T-helper 2 cell treated with Interferon-gamma antibody and Interleukin-4, amounts not matched to agents 5 μg/mL and 100 μg/mL, for 36 hours (primary cell): Measurements from ENCODE around the gene NEK10.

Experiments used
- DNase-seq: peaks from one replicate; pipeline ENCODE4 v3.0.0; 2021; ENCODE audit warnings: low spot score
- H3K27ac Mint-ChIP-seq: one replicate; pipeline ENCODE4 v1.8.0; 2021; ENCODE audit warnings: mild to moderate bottlenecking, mixed read lengths
- H3K27me3 Mint-ChIP-seq: one replicate; pipeline ENCODE4 v1.8.0; 2021; ENCODE audit warnings: low read depth, mixed read lengths
- H3K36me3 Mint-ChIP-seq: one replicate; pipeline ENCODE4 v1.8.0; 2021; ENCODE audit warnings: low read depth, mixed read lengths
- H3K4me1 Mint-ChIP-seq: one replicate; pipeline ENCODE4 v1.8.0; 2021; ENCODE audit warnings: low read depth, mixed read lengths
- H3K4me3 Mint-ChIP-seq: one replicate; pipeline ENCODE4 v1.8.0; 2022; ENCODE audit warnings: mild to moderate bottlenecking, moderate library complexity, mixed read lengths
- H3K9me3 Mint-ChIP-seq: one replicate; pipeline ENCODE4 v1.8.0; 2021; ENCODE audit warnings: mixed read lengths

NEK10 gene

GRCh38 chr3:27072810-27073651 lies 296.2 kb downstream of the NEK10 start:
- H3K27ac Mint-ChIP-seq = no peak overlapping the region
- no peaks in the 10 kb centered on the region for H3K36me3 Mint-ChIP-seq
- no peak for DNase-seq
- no peaks in the 10 kb centered on the region for H3K9me3 Mint-ChIP-seq
- no peak overlapping the region for H3K4me3 Mint-ChIP-seq
- no peaks in the 10 kb centered on the region for H3K4me1 Mint-ChIP-seq
- no peaks in the 10 kb centered on the region for H3K27me3 Mint-ChIP-seq

GRCh38 chr3:27060336-27060735 lies 308.8 kb downstream of the NEK10 start:
- Mint-ChIP-seq H3K4me1 (no peaks in the 10 kb centered on the region), H3K9me3 (no peaks in the 10 kb centered on the region), H3K27ac (no peak overlapping the region), H3K27me3 (no peaks in the 10 kb centered on the region), H3K36me3 (no peaks in the 10 kb centered on the region), H3K4me3 (no peak overlapping the region)
- DNase-seq = no peak
